Activated T-helper 2 cell treated with anti-CD3 and anti-CD28 coated beads, Interferon-gamma antibody, Interleukin-2, Interleukin-4, amounts not matched to agents 10 μg/mL and 5 μg/mL and 100 μg/mL, durations not matched to agents 14 hours and 24 hours and 36 hours (primary cell): ENCODE measurements around the gene TSTD2. TPM values are rescaled to one million over a fixed set of nuclear protein-coding genes. Genes with fewer than 3 reads are reported as not detected.

Experiments used
- DNase-seq: peaks from one replicate; pipeline ENCODE4 v3.0.0; 2021; ENCODE audit warnings: low spot score
- H3K27ac Mint-ChIP-seq: one replicate; pipeline ENCODE4 v1.8.0; 2021; ENCODE audit warnings: mixed read lengths
- H3K27me3 Mint-ChIP-seq: one replicate; pipeline ENCODE4 v1.8.0; 2021; ENCODE audit warnings: low read depth, mixed read lengths
- H3K36me3 Mint-ChIP-seq: one replicate; pipeline ENCODE4 v1.8.0; 2021; ENCODE audit warnings: low read depth, mixed read lengths
- H3K4me1 Mint-ChIP-seq: one replicate; pipeline ENCODE4 v1.8.0; 2021; ENCODE audit warnings: low read depth, mixed read lengths
- H3K4me3 Mint-ChIP-seq: one replicate; pipeline ENCODE4 v1.8.0; 2021; ENCODE audit warnings: low read depth, mild to moderate bottlenecking, moderate library complexity, mixed read lengths
- H3K9me3 Mint-ChIP-seq: one replicate; pipeline ENCODE4 v1.8.0; 2021; ENCODE audit warnings: mixed read lengths
- intact Hi-C: fragments of 100-400 bp; cut with micrococcal nuclease; formaldehyde crosslinking; loops from one replicate; pipeline ENCODE4 v1.15.1; 2023
- total RNA-seq: library from RNA; stranded (reverse); gene quantifications from 2 replicates; pipeline ENCODE4 v1.2.3, GENCODE V29; 2022

The TSTD2 gene
- total RNA-seq, 1 donor from 2014 or later = 19.4 TPM

- peaks cover 7% of the 10 kb centered on the region for H3K4me1 Mint-ChIP-seq
- no peak overlapping the region for H3K4me3 Mint-ChIP-seq
- intact Hi-C loops = no loop called here
- no peak overlapping the region for H3K27ac Mint-ChIP-seq
- H3K27me3 Mint-ChIP-seq = peaks cover 44% of the 10 kb centered on the region
- no peaks in the 10 kb centered on the region for H3K36me3 Mint-ChIP-seq
- no peak for DNase-seq
- no peaks in the 10 kb centered on the region for H3K9me3 Mint-ChIP-seq
These were observed 78.5 kb downstream of the TSTD2 start for GRCh38 chr9:97554566-97555075.

- Mint-ChIP-seq H3K4me1 (peaks cover 2% of the 10 kb centered on the region), H3K27me3 (peaks cover 44% of the 10 kb centered on the region), H3K27ac (no peak overlapping the region), H3K36me3 (no peaks in the 10 kb centered on the region), H3K9me3 (no peaks in the 10 kb centered on the region), H3K4me3 (no peak overlapping the region)
- no peak for DNase-seq
- intact Hi-C loops = no loop called here
These were observed 79.3 kb downstream of the TSTD2 start for GRCh38 chr9:97553841-97554240.

- H3K4me3 Mint-ChIP-seq = no peak overlapping the region
- intact Hi-C loops = no loop called here
- peaks cover 45% of the 10 kb centered on the region for H3K27me3 Mint-ChIP-seq
- DNase-seq = no peak
- no peaks in the 10 kb centered on the region for H3K9me3 Mint-ChIP-seq
- no peak overlapping the region for H3K27ac Mint-ChIP-seq
- no peaks in the 10 kb centered on the region for H3K36me3 Mint-ChIP-seq
- H3K4me1 Mint-ChIP-seq = no peaks in the 10 kb centered on the region
These were observed 80.0 kb downstream of the TSTD2 start for GRCh38 chr9:97553141-97553540.

GRCh38 chr9:97551308-97551707, 81.9 kb downstream of the TSTD2 start:
- intact Hi-C loops = no loop called here
- Mint-ChIP-seq H3K36me3 (no peaks in the 10 kb centered on the region), H3K27ac (no peak overlapping the region)

GRCh38 chr9:97550386-97550785, 82.8 kb downstream of the TSTD2 start:
- H3K4me3 Mint-ChIP-seq = no peak overlapping the region

More at GRCh38 chr9:97551308-97551707, 81.9 kb downstream of the TSTD2 start:
- DNase-seq = no peak
- peaks cover 39% of the 10 kb centered on the region for H3K27me3 Mint-ChIP-seq
- no peaks in the 10 kb centered on the region for H3K4me1 Mint-ChIP-seq
- H3K9me3 Mint-ChIP-seq = no peaks in the 10 kb centered on the region
- H3K4me3 Mint-ChIP-seq = no peak overlapping the region

More at GRCh38 chr9:97550386-97550785, 82.8 kb downstream of the TSTD2 start:
- H3K4me1 Mint-ChIP-seq = no peaks in the 10 kb centered on the region
- H3K9me3 Mint-ChIP-seq = no peaks in the 10 kb centered on the region
- peaks cover 34% of the 10 kb centered on the region for H3K27me3 Mint-ChIP-seq
- H3K36me3 Mint-ChIP-seq = no peaks in the 10 kb centered on the region
- intact Hi-C loops = no loop called here
- no peak for DNase-seq
- no peak overlapping the region for H3K27ac Mint-ChIP-seq

Other genes starting within 250 kb of the TSTD2 start
- 4.4 and 5.5 TPM in 2 replicates for gene TDRD7, start 221.3 kb downstream of the TSTD2 start, total RNA-seq
- 0.96 and 0.97 TPM in 2 replicates for gene TMOD1, start 131.7 kb downstream of the TSTD2 start, total RNA-seq
- gene NCBP1, start 453 bp upstream of the TSTD2 start, total RNA-seq = 44.2 and 44.8 TPM in 2 replicates
- gene XPA, start 64.0 kb upstream of the TSTD2 start, total RNA-seq = 10.3 and 14.6 TPM in 2 replicates
- not detected in 2 replicates for gene FOXE1, start 219.9 kb upstream of the TSTD2 start, total RNA-seq